HFF-Myc (cell line): ENCODE results near the gene PLXNC1.
A peak's percentile ranks its signal among the peaks of the same experiment; 100 is the strongest.

Experiments
- DNase-seq: peaks from one replicate; pipeline ENCODE4 v3.0.0-alpha.2; 2011; ENCODE audit warnings: low read depth; ENCODE audit errors: extremely low read depth
- H3K4me3 ChIP-seq: replicated peaks from 2 replicates; pipeline ENCODE4 v1.5.1; 2011; ENCODE audit warnings: low read depth, mild to moderate bottlenecking, control low read depth, low read length
- TF ChIP-seq, protein P1 (sequence below): IDR thresholded peaks from 2 replicates; pipeline ENCODE4 v1.5.1; 2012; ENCODE audit warnings: mild to moderate bottlenecking, low read depth, low read length, control low read depth; ENCODE audit errors: missing control alignments

The PLXNC1 gene

DNA sequence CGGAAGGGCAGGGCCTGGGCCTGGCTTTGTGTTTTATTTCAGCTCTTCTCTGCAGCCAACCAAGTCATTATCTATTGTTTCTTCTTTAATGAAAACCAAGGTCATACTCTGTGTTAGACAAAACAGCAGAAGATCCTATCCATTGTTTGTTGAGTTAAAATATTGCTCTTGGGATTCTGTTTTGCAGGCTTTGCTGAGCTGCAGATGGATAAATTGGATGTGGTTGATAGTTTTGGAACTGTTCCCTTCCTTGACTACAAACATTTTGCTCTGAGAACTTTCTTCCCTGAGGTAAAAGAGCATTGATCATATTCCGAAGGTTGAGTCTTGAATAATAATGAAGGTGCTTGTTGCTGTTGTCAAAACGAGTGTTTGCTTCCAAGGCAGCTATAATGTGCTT, 106.6 kb downstream of the PLXNC1 start:
- H3K4me3 ChIP-seq: no peak overlapping the region
- TF ChIP-seq, protein P1, sequence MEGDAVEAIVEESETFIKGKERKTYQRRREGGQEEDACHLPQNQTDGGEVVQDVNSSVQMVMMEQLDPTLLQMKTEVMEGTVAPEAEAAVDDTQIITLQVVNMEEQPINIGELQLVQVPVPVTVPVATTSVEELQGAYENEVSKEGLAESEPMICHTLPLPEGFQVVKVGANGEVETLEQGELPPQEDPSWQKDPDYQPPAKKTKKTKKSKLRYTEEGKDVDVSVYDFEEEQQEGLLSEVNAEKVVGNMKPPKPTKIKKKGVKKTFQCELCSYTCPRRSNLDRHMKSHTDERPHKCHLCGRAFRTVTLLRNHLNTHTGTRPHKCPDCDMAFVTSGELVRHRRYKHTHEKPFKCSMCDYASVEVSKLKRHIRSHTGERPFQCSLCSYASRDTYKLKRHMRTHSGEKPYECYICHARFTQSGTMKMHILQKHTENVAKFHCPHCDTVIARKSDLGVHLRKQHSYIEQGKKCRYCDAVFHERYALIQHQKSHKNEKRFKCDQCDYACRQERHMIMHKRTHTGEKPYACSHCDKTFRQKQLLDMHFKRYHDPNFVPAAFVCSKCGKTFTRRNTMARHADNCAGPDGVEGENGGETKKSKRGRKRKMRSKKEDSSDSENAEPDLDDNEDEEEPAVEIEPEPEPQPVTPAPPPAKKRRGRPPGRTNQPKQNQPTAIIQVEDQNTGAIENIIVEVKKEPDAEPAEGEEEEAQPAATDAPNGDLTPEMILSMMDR: no peak
- DNase-seq: no peak

DNA sequence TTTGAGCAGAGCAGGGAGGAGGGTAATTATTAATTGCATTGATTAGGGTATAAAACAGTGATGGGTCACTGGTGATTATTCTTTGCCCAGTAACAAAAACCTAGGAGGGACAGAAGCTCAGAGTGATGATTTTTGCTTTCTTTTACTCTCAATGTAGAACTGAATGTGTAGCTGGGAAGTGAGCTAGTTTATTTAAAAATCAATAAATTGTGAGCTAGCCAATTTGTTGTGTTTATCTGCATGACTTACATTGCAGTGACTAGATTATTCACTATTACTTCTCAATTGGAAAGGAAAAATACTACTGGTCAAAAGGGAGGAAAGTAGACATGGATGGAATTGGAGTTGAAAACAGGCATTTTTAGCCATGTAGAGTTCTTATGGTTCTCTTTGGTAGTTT, 107.1 kb downstream of the PLXNC1 start:
- DNase-seq: no peak
- no peak overlapping the region for H3K4me3 ChIP-seq
- TF ChIP-seq, protein P1: no peak

DNA sequence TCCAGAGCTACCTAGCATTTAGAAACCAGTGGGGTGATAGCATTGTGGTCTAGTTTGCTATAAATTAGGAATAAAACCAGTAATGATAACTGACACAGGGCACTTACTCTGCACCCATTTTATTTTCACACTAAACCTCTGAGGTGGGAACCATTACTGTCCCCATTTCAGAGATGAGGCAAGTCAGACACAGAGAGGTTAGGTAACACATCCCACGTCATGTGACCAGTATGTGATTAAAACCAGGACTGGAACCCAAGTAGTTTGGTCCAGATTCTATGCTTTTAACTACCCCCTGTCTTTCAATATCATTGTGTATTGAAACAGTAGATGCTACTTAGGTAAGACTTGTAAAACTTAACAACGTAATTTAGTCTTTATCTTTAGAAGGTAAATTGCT, 110.2 kb downstream of the PLXNC1 start:
- H3K4me3 ChIP-seq: no peak overlapping the region
- DNase-seq: no peak
- TF ChIP-seq, protein P1: no peak

DNA sequence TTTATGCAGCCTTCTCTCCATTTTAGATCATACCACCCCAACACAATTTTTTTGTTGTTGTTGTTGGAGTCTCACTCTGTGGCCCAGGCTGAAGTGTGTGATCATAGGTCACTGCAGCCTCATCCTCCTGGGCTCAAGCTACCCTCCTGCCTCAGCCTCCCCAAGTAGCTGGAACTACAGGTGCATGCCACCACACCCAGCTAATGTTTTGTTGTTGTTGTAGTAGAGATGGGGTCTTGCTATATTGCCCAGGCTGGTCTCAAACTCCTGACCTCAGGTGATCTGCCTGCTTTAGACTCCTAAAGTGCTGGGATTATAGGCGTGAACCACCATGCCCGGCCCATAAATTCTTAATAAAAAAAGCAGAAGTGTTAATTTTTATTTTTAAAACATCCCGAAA, 111.6 kb downstream of the PLXNC1 start:
- no peak overlapping the region for H3K4me3 ChIP-seq
- TF ChIP-seq, protein P1: no peak
- DNase-seq: no peak

DNA sequence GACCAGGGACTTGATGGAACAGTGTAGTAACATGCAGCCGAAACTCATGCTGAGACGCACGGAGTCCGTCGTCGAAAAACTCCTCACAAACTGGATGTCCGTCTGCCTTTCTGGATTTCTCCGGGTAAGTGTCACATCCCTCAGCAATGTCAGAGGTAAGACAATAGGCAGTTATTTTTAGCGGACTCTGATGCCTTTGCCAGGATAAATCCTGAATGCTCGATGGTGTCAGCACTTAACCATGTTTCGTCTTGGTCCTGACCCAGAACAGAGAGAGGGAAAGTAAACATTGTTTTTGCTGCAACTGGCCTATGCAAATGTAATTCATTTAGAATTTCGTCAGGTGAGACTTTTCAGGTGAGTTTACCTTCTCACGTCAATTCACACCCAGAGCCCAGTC, 112.3 kb downstream of the PLXNC1 start:
- no peak overlapping the region for H3K4me3 ChIP-seq
- no peak for DNase-seq
- TF ChIP-seq, protein P1: no peak

DNA sequence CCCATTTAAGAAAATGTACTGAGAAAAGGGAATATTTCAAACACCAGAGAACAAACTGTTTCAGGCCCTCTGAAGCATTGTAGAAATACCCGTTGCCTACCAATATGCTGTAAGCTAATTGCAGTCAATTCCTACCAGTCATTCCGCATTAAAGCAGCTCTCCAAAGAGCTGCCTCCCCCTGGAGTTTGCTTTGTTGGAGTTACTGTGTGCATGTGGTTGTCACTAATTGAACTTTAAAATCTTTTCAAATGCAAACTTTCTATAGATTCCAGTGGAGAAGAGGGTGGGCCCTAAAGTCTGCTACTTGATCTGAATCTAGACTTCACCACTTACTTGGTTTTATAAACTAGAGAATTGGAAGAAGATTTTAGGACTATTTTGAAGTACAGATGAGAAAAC, 112.7 kb downstream of the PLXNC1 start:
- no peak for DNase-seq
- no peak overlapping the region for H3K4me3 ChIP-seq
- TF ChIP-seq, protein P1: no peak

DNA sequence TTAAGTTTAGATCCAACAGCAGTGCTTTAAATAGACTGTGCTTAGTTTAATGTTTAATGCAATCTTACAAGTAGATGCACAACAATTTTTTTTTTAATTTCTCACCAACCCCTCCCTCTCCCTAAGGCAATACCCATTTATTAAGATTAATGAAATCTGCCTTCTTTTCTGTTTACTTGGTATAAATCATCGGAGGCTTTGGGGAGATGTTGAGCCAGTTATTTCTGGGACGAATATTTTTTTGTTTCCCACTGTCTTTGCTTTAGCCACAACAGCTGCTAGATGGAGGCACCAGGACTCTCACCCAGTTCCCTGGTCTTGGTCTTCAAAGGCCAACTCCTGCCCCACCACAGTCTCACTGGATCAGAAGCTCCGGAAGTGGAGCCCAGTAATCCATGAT, 113.4 kb downstream of the PLXNC1 start:
- peak overlapping the region; percentile 43 for H3K4me3 ChIP-seq
- TF ChIP-seq, protein P1: no peak

More for the DNA sequence above, 113.4 kb downstream of the PLXNC1 start:
- no peak for DNase-seq
